H54 (cell line): ENCODE measurements around the gene OR10G4.
"Not testable (repeated sequence)": the region's sequence is repeated elsewhere in the genome, so short reads cannot be mapped to it uniquely, and the experiment has no call there.

Experiments used
- DNase-seq: peaks from one replicate; pipeline ENCODE4 v3.0.0; 2011; ENCODE audit warnings: low spot score, mixed read lengths; ENCODE audit not compliant: insufficient read length
- FAIRE-seq: peaks from 3 replicates; lab custom pipeline; 2011; peaks lifted over from hg19 to GRCh38; lab: Jason Lieb, UNC
- POLR2A ChIP-seq: IDR thresholded peaks from 2 replicates; pipeline ENCODE4 v1.6.1; 2011; ENCODE audit warnings: low read depth, mild to moderate bottlenecking, low read length

The OR10G4 gene, protein sequence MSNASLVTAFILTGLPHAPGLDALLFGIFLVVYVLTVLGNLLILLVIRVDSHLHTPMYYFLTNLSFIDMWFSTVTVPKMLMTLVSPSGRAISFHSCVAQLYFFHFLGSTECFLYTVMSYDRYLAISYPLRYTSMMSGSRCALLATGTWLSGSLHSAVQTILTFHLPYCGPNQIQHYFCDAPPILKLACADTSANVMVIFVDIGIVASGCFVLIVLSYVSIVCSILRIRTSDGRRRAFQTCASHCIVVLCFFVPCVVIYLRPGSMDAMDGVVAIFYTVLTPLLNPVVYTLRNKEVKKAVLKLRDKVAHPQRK

GRCh38 chr11:124012697-124013096 is at the start of gene OR10G4:
TSS of gene OR10G4 (plus strand) at chr11:124012997. CDS start at chr11:124015575, 2,578 bp downstream.
- no peak for FAIRE-seq
- DNase-seq: no peak
- TF ChIP-seq POLR2A: no peak

GRCh38 chr11:123973816-123974215 is 39.0 kb upstream of the OR10G4 start:
- peak; percentile 30 for FAIRE-seq

DNA sequence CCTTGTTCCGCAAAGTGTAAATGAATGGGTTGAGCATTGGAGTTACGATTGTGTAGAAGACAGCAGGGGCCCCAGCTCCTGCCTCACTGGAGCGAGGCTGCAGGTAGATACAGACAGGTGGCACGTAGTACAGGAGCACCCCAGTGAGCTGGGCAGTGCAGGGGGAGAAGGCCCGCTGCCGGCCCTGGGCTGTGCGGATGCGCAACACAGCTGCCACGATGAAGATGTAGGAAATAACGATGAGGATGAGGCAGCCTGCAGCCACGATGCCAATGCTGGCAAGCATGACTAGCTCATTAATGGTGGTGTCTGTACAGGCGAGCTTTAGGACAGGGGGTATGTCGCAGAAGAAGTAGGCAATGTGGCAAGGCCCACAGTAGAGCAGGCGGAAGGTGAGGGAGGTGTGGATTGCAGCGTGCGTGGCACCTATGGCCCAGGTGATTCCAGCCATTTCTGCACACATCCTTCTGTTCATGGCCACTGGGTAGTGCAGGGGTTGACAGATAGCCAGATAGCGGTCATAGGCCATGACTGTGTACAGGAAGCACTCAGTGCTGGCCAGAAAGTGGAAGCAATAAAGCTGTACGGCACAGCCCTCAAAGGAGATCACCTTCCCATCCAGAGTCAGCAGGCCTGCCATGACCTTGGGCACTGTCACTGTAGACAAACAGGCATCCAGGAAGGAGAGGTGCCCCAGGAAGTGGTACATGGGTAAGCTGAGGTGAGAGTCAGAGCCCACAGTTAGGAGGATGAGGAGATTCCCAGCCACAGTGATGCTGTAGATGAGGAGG is 35.8 kb upstream of the OR10G4 start:
- FAIRE-seq (no peak), DNase-seq (no peak)
- no peak for TF ChIP-seq POLR2A

More at GRCh38 chr11:123973816-123974215, 39.0 kb upstream of the OR10G4 start:
- TF ChIP-seq POLR2A: no peak
- DNase-seq: peak; percentile 9

DNA sequence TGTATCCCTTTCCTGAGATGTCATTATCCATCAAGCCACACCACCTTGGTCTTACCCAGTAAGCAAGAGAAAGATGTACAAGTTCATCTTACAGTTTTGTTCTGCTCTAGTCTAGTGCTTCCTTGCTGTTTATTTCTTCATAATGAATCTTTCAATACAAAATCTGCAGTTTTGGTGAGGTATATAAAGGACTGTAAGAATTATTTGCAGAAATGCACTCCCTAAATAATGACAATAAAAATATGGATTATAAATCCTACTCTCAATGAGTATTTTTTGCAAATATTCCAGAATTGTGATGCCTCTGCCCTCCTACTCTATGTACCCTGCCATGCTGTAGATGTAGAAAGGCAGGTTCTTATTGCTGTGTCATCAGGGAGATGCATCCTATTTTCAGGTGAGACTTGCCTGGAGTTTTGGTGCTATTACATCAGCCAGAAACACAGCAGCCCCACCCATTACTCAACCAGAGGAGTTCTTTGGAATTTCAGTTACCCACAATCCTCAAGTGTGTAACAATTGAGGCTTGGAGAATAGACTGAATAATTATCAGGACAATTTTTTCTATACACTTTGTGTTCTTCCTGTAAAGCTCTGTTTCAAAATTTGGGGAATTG is 35.0 kb upstream of the OR10G4 start, which contains the start of gene OR10S1:
OR10S1 (minus strand) TSS at position 51 of the 617 bp plus-strand sequence. CDS start 117 bp downstream, outside the sequence.
- no peak for FAIRE-seq
- TF ChIP-seq POLR2A: no peak
- no peak for DNase-seq

GRCh38 chr11:123979311-123979710 is 33.5 kb upstream of the OR10G4 start:
- TF ChIP-seq POLR2A: no peak
- FAIRE-seq (no peak), DNase-seq (no peak)

DNA sequence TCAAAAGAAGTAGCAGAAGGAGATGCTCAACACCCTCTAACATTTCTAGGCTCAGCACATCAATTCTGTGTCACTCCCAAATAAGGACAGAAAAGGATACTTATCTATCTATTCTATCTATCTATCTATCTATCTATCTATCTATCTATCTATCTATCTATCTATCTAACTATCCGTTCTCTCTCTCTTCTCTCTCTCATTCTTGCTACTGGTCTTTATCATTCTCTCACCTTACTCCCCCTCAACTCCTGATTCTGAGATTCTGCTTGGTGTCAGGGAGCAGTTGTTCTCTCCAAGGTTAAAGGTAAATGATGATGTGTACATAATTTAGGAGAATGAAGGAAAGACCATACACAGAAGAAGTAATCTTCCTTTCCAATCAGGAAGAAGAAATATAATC is 17.7 kb upstream of the OR10G4 start, which contains the start of gene OR10G6:
OR10G6 (minus strand) TSS at position 43 of the 400 bp plus-strand sequence; CDS start at position 43, 0 bp downstream.
- FAIRE-seq (no peak), DNase-seq (no peak)
- no peak for TF ChIP-seq POLR2A

DNA sequence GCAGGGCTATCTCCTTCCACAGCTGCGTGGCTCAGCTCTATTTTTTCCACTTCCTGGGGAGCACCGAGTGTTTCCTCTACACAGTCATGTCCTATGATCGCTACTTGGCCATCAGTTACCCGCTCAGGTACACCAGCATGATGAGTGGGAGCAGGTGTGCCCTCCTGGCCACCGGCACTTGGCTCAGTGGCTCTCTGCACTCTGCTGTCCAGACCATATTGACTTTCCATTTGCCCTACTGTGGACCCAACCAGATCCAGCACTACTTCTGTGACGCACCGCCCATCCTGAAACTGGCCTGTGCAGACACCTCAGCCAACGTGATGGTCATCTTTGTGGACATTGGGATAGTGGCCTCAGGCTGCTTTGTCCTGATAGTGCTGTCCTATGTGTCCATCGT is 3.0 kb downstream of the OR10G4 start:
- not testable (repeated sequence) for DNase-seq, FAIRE-seq

GRCh38 chr11:124026498-124026897 is 13.7 kb downstream of the OR10G4 start, which contains the start of gene OR10G8:
TSS of gene OR10G8 (plus strand) at chr11:124026798. CDS start at chr11:124029623, 2,825 bp downstream.
- FAIRE-seq: no peak
- no peak for DNase-seq
- no peak for TF ChIP-seq POLR2A

GRCh38 chr11:124036666-124037065 is 23.9 kb downstream of the OR10G4 start:
- FAIRE-seq (no peak), DNase-seq (no peak)
- TF ChIP-seq POLR2A: no peak

DNA sequence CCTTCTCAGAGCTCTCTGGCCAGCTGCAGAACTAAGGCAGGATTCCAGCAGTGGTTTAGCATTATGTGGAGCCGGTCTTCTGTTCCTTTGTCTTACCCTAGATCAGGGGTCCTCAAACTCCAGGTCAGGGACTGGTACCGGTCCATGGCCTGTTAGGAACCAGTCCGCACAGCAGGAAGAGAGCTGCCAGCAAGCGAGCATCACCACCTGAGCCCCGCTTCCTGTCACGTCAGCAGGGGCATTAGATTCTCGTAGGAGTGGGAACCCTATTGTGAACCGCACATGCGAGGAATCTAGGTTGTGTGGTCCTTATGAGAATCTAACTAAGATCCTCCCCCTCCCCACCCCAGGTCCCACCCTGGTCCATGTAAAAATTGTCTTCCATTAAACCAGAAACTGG is 26.8 kb downstream of the OR10G4 start:
- DNase-seq (no peak), FAIRE-seq (no peak)

DNA sequence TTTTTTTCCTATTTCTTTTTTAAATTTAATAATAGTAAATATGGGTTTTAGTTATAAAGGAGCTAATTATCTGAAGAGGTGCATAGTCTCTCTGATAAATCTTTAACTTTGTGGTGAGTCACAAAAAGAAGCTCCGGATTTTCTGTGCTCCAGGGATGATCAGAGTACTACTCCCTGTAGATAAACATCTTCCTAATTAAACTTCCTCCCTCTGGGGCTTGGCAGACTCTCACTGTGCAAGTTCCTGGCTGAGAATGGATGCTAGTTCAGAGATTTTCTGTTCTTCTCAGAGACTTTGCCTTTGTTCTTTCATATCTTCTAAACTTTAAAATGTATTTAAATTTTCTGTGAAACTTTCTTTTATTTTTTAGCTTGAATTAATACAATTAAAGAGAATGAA is 28.5 kb downstream of the OR10G4 start, which contains the start of gene OR10G7:
OR10G7 (minus strand) TSS at position 72 of the 400 bp plus-strand sequence. CDS start 2,324 bp downstream, outside the sequence.
- TF ChIP-seq POLR2A: no peak
- no peak for FAIRE-seq

More for the DNA sequence above, 26.8 kb downstream of the OR10G4 start:
- TF ChIP-seq POLR2A: no peak

GRCh38 chr11:124043420-124043819 is 30.6 kb downstream of the OR10G4 start:
- DNase-seq (no peak), FAIRE-seq (no peak)
- TF ChIP-seq POLR2A: no peak

More for the DNA sequence above, 28.5 kb downstream of the OR10G4 start, which contains the start of gene OR10G7:
- no peak for DNase-seq

GRCh38 chr11:124050748-124051147 is 38.0 kb downstream of the OR10G4 start:
- FAIRE-seq: no peak
- no peak for DNase-seq
- no peak for TF ChIP-seq POLR2A

DNA sequence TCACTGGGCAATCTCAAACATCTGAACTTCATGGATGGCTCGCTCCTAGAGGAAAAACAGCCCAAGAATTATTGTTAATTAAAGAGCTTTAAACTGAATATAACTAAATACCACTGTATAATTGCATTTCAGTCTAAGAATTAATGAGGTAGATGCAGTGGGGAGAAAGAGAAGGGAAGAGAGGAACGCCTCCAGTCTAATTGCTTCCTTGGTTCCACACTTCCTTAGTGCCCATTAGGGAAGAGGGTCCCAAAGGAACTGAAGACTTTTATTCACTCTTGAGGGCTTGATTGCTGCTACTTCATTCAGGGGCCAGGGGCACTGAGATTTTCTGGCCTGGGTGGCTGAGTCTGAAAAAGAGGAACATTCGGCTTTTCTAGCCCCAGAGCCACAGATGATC is 40.2 kb downstream of the OR10G4 start:
- FAIRE-seq (no peak), DNase-seq (no peak)
- TF ChIP-seq POLR2A: no peak
